Mammary epithelial cell (primary cell): ENCODE measurements around the gene MDFIC2.

Source experiments
- CTCF ChIP-seq, 2 donors: IDR thresholded peaks in 1 of 2; conservative IDR thresholded peaks in 1 of 2; 2 replicates each; pipeline ENCODE4 v1.5.1; 2011 to 2012; ENCODE audit warnings: inconsistent platforms in 2 of 2, low read length in 2 of 2, mild to moderate bottlenecking in 2 of 2, control low read depth in 1 of 2, low read depth in 1 of 2; ENCODE audit not compliant: insufficient read depth in 1 of 2; ENCODE audit errors: extremely low read depth in 1 of 2
- EZH2 ChIP-seq: IDR thresholded peaks from 2 replicates; pipeline ENCODE4 v1.6.1; 2012; ENCODE audit warnings: low read length, inconsistent platforms, borderline replicate concordance

GRCh38 chr3:70261283-70261682 lies 51.2 kb downstream of the MDFIC2 start:
- TF ChIP-seq CTCF (conservative IDR thresholded peaks at IDR 0.05 in 1 of 2, IDR thresholded peaks at IDR 0.05 in 1 of 2; ENCODE audit: extremely low read depth in 1 of 2, insufficient read depth in 1 of 2, low read depth in 1 of 2, low read length in 2 of 2) (no peak), EZH2 (no peak)
